ENCODE data around the gene DAGLB.

- TF ChIP-seq SIN3A (IDR thresholded peaks at IDR 0.05; ENCODE audit: borderline replicate concordance, insufficient read depth, low read depth, low read length), result no peak
- TF ChIP-seq, protein P1, sequence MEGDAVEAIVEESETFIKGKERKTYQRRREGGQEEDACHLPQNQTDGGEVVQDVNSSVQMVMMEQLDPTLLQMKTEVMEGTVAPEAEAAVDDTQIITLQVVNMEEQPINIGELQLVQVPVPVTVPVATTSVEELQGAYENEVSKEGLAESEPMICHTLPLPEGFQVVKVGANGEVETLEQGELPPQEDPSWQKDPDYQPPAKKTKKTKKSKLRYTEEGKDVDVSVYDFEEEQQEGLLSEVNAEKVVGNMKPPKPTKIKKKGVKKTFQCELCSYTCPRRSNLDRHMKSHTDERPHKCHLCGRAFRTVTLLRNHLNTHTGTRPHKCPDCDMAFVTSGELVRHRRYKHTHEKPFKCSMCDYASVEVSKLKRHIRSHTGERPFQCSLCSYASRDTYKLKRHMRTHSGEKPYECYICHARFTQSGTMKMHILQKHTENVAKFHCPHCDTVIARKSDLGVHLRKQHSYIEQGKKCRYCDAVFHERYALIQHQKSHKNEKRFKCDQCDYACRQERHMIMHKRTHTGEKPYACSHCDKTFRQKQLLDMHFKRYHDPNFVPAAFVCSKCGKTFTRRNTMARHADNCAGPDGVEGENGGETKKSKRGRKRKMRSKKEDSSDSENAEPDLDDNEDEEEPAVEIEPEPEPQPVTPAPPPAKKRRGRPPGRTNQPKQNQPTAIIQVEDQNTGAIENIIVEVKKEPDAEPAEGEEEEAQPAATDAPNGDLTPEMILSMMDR (IDR thresholded peaks at IDR 0.05), result no peak
Measured at GRCh38 chr7:6382817-6383216, 64.9 kb downstream of the DAGLB start.

Measured in Panc1 (cell line).